GM10248 (cell line): ENCODE measurements around the gene SLC22A14.

Source experiments
- CTCF ChIA-PET: fragments of 300-600 bp; sonication (Branson Sonifier 250); formaldehyde crosslinking; extraction: SDS; loops from one replicate; lab custom pipeline; 2021; ENCODE audit warnings: antibody characterized with exemption; lab: Yijun Ruan, JAX
- POLR2A ChIA-PET: fragments of 350-650 bp; sonication (Branson Sonifier 250); formaldehyde crosslinking; extraction: SDS; loops from one replicate; lab custom pipeline; 2020; ENCODE audit warnings: antibody characterized with exemption; lab: Yijun Ruan, JAX
- DNase-seq: peaks from one replicate; pipeline ENCODE4 v3.0.0; 2012; ENCODE audit errors: extremely low spot score
- TF ChIP-seq, protein P1 (sequence below): IDR thresholded peaks from 2 replicates; pipeline ENCODE4 v1.5.1; 2012; ENCODE audit warnings: mild to moderate bottlenecking, low read depth; ENCODE audit errors: extremely low read depth, missing control alignments, control extremely low read depth

Gene SLC22A14

GRCh38 chr3:38348903-38349302 lies 66.8 kb downstream of the SLC22A14 start:
- ChIA-PET POLR2A (no interaction called here), CTCF (interaction anchor here (1.0 to 1.7 kb wide), 4 partner anchors 16 to 302 kb away, joined by 3 to 4 read pairs (median 4); partner anchors contain the start of gene EXOG)
- TF ChIP-seq, protein P1, sequence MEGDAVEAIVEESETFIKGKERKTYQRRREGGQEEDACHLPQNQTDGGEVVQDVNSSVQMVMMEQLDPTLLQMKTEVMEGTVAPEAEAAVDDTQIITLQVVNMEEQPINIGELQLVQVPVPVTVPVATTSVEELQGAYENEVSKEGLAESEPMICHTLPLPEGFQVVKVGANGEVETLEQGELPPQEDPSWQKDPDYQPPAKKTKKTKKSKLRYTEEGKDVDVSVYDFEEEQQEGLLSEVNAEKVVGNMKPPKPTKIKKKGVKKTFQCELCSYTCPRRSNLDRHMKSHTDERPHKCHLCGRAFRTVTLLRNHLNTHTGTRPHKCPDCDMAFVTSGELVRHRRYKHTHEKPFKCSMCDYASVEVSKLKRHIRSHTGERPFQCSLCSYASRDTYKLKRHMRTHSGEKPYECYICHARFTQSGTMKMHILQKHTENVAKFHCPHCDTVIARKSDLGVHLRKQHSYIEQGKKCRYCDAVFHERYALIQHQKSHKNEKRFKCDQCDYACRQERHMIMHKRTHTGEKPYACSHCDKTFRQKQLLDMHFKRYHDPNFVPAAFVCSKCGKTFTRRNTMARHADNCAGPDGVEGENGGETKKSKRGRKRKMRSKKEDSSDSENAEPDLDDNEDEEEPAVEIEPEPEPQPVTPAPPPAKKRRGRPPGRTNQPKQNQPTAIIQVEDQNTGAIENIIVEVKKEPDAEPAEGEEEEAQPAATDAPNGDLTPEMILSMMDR, result no peak
- no peak for DNase-seq

- ChIA-PET CTCF (interaction anchor here (1.3 to 1.7 kb wide), 3 partner anchors 15 to 147 kb away, joined by 3 to 4 read pairs (median 4); partner anchors contain the start of gene EXOG), POLR2A (no interaction called here)
- TF ChIP-seq, protein P1, result no peak
- DNase-seq, result no peak
Observed at GRCh38 chr3:38349684-38350359, 67.7 kb downstream of the SLC22A14 start.

- ChIA-PET POLR2A (no interaction called here), CTCF (interaction anchor here (1.0 kb wide), 1 partner anchor 127 kb away, joined by 4 read pairs; no protein-coding TSS in a partner anchor)
- DNase-seq, result no peak
- TF ChIP-seq, protein P1, result no peak
Observed at GRCh38 chr3:38353151-38353550, 71.1 kb downstream of the SLC22A14 start.

GRCh38 chr3:38354588-38355330 lies 72.7 kb downstream of the SLC22A14 start:
- ChIA-PET CTCF (interaction anchor here (1.0 to 2.2 kb wide), 2 partner anchors 8 to 9 kb away, joined by 3 to 11 read pairs; partner anchors contain the start of gene XYLB), POLR2A (no interaction called here)
- DNase-seq, result no peak
- TF ChIP-seq, protein P1, result no peak

DNA sequence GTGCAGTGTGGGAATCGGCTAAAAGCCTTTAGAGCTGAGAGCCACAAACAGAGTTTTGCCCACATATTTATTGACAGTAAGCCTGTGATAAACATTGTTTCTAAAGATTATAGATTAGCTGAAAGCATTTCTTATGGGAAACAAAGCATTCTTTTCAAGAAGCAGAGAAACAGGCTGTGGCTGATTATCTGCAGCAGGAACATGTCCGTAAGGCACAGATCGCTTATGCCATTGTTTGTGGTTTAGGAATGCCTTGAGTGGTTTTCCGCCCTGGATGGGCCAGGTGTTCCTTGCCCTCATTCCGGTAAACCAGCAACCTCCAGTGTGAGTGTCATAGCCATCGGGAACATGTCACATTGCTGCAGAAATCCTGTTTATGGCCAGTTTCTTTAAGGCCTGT lies 76.9 kb downstream of the SLC22A14 start:
- CTCF ChIA-PET, result interaction anchor here (0.8 to 2.4 kb wide), 3 partner anchors 13 to 20 kb away, joined by 3 to 10 read pairs (median 4); partner anchors contain the start of gene XYLB
- no peak for DNase-seq
- POLR2A ChIA-PET, result no interaction called here
- TF ChIP-seq, protein P1, result no peak

- CTCF ChIA-PET, result interaction anchor here (1.0 kb wide), 1 partner anchor 16 kb away, joined by 3 read pairs; no protein-coding TSS in a partner anchor
- POLR2A ChIA-PET, result interaction anchor here (0.7 kb wide), 1 partner anchor 260 kb away, joined by 3 read pairs; no protein-coding TSS in a partner anchor
Observed at GRCh38 chr3:38360345-38360744, 78.3 kb downstream of the SLC22A14 start.

More at GRCh38 chr3:38360345-38360744, 78.3 kb downstream of the SLC22A14 start:
- no peak for DNase-seq
- TF ChIP-seq, protein P1, result no peak
